GM21619 (cell line): ENCODE measurements around the gene EFCAB10.
"Not testable (repeated sequence)": the region's sequence is repeated elsewhere in the genome, so short reads cannot be mapped to it uniquely, and the experiment has no call there.

Experiments
- ATAC-seq: cut with Tn5 transposase; IDR thresholded peaks from one replicate; pipeline ENCODE4 v1.9.1; 2021; ENCODE audit not compliant: unreplicated experiment

EFCAB10 gene

GRCh38 chr7:105531792-105532671 is 49.3 kb downstream of the EFCAB10 start, which contains the start of gene RINT1:
Gene RINT1, plus strand, starts transcription at chr7:105532201. Its CDS starts 115 bp downstream, at chr7:105532316.
- peak; percentile 94 for ATAC-seq

- no peak for ATAC-seq
Observed at GRCh38 chr7:105530546-105530945, 50.7 kb downstream of the EFCAB10 start.

GRCh38 chr7:105530126-105530525 is 51.2 kb downstream of the EFCAB10 start:
- no peak for ATAC-seq

- not testable (repeated sequence) for ATAC-seq
Observed at GRCh38 chr7:105527737-105528136, 53.6 kb downstream of the EFCAB10 start.

- ATAC-seq, result no peak
Observed at GRCh38 chr7:105524840-105525239, 56.5 kb downstream of the EFCAB10 start.

- ATAC-seq, result not testable (repeated sequence)
Observed at GRCh38 chr7:105524423-105524822, 56.9 kb downstream of the EFCAB10 start.

GRCh38 chr7:105521717-105522463 is 59.4 kb downstream of the EFCAB10 start, which contains the start of gene PUS7:
Gene PUS7, minus strand, starts transcription at chr7:105522271. Its CDS starts 13,759 bp downstream, at chr7:105508512.
- ATAC-seq, result peak; percentile 86

- ATAC-seq, result peak; percentile 30
Observed at GRCh38 chr7:105521027-105521716, 60.1 kb downstream of the EFCAB10 start.

GRCh38 chr7:105520620-105521019 is 60.7 kb downstream of the EFCAB10 start:
- ATAC-seq, result not testable (repeated sequence)

GRCh38 chr7:105519353-105519752 is 61.9 kb downstream of the EFCAB10 start:
- no peak for ATAC-seq

- not testable (repeated sequence) for ATAC-seq
Observed at GRCh38 chr7:105515610-105516009, 65.7 kb downstream of the EFCAB10 start.
